Right lobe of liver (tissue), 6 donors: ENCODE data around the gene JKAMP. TPM values are rescaled to one million over a fixed set of nuclear protein-coding genes. Genes with fewer than 3 reads are reported as not detected.

Experiments
- ATAC-seq, 4 donors: fragments of 200-7000 bp; cut with Tn5 transposase; one replicate each; pipeline ENCODE4 v1.9.1; 2020; ENCODE audit warnings: mild to moderate bottlenecking in 4 of 4, moderate library complexity in 4 of 4
- DNase-seq, 3 donors: peaks; one replicate each; pipeline ENCODE4 v3.0.0-alpha.2; 2020
- H3K27ac ChIP-seq, 3 donors: fragments of 200-600 bp; one replicate each; pipeline ENCODE4 v1.8.0; 2022
- H3K27me3 ChIP-seq, 2 donors: fragments of 200-600 bp; one replicate each; pipeline ENCODE4 v1.8.0; 2022
- H3K36me3 ChIP-seq, 4 donors: fragments of 200-600 bp; sonication (generic) in 1 of 4; one replicate each; pipeline versions ENCODE4 v1.5.1 to v1.8.0; 2017 to 2022; ENCODE audit warnings: control low read depth in 1 of 4
- H3K4me1 ChIP-seq, 4 donors: fragments of 200-600 bp; sonication (generic) in 1 of 4; one replicate each; pipeline versions ENCODE4 v1.5.1 to v1.8.0; 2017 to 2022; ENCODE audit warnings: control low read depth in 1 of 4
- H3K4me3 ChIP-seq, 3 donors: fragments of 200-600 bp; one replicate each; pipeline ENCODE4 v1.8.0; 2022
- H3K9me3 ChIP-seq, 4 donors: fragments of 200-600 bp; sonication (generic) in 1 of 4; one replicate each; pipeline versions ENCODE4 v1.5.1 to v1.8.0; 2017 to 2022; ENCODE audit warnings: control low read depth in 1 of 4
- CTCF ChIP-seq, 4 donors: fragments of 200-600 bp in 3 of 4; fragments of 450-650 bp in 1 of 4; IDR thresholded peaks; one replicate each; pipeline versions ENCODE4 v1.5.1 to v1.8.0; 2016 to 2022; ENCODE audit warnings: antibody characterized with exemption in 4 of 4, mild to moderate bottlenecking in 2 of 4
- POLR2A ChIP-seq: fragments of 450-650 bp; IDR thresholded peaks from one replicate; pipeline ENCODE4 v1.6.1; 2017; ENCODE audit warnings: antibody characterized with exemption, mild to moderate bottlenecking
- WGBS: methylation state at CpG from one replicate; pipeline ENCODE4 v1.1.6; 2018; ENCODE audit warnings: low coverage, low lambda C conversion rate; ENCODE audit not compliant: insufficient coverage; ENCODE audit errors: missing lambda C conversion rate; 5-methylcytosine and 5-hydroxymethylcytosine counted together
- intact Hi-C, 2 donors: fragments of 100-400 bp; cut with DNase I; formaldehyde crosslinking; loops; one replicate each; pipeline versions ENCODE4 v1.11.2 to v1.14.1; 2022
- total RNA-seq, 6 experiments: library from RNA; depleted of rRNA in 2 of 6; stranded (reverse); fragments of >200 nt in 2 of 6; fragmentation: NEBNext Ultra II Directional in 3 of 6; extraction: Animal tissue kit (Norgen Biotek cat#: 25700) in 3 of 6; gene quantifications; one replicate each; pipeline versions ENCODE4 v1.1.0 to v1.2.4, GENCODE V29; 2016 to 2023
- donor health status: DM: no; HTN: yes; CAD: no.
- donor health status: DM: no; HTN: no; CAD: no.
- donor health status: DM: no; HTN: no; CAD: no.
- donor health status: DM: no; HTN: yes; CAD: no.
- donor health status: DM: no; HTN: yes; CAD: no.

Gene JKAMP
- total RNA-seq, 6 experiments from 2014 or later = 15.3 to 32.3 (median 16.1) TPM

DNA sequence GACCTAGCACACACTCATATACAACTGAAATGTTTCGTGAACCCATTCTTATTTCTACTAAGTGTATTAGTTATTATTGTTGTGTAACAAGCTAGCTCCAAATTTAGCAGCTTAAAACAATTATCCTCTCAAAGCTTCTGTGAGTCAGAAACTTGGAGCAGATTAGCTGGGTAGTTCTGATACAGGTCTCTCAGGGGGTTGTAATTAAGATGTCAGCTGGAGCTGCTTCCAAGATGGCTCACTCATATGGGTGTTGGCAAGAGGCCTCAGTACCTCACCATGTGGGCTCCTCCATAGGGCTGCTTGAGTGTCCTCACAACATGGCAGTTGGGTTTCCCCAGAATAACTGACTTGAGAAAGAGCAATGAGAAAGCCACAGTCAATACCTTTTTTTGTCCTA is 28.9 kb upstream of the JKAMP start:
- intact Hi-C loops = no loop called here
- Histone ChIP-seq H3K27me3 (no peaks in the 10 kb centered on the region), H3K4me3 (no peak overlapping the region), H3K4me1 (no peaks in the 10 kb centered on the region), H3K27ac (no peak overlapping the region), H3K9me3 (no peaks in the 10 kb centered on the region), H3K36me3 (no peaks in the 10 kb centered on the region)
- no peak for TF ChIP-seq POLR2A
- TF ChIP-seq CTCF (IDR thresholded peaks at IDR 0.05) = no peak
- WGBS = 100% methylated on average over 1 of the region's 1 CpG
- DNase-seq (no peak), ATAC-seq (no peak)

- 78% methylated on average over 2 of the region's 2 CpGs for WGBS
- no peaks in the 10 kb centered on the region for H3K9me3 ChIP-seq
- DNase-seq (no peak), ATAC-seq (no peak)
- no peaks in the 10 kb centered on the region for H3K36me3 ChIP-seq
- TF ChIP-seq CTCF (IDR thresholded peaks at IDR 0.05) = no peak
- no peak for TF ChIP-seq POLR2A
- no peaks in the 10 kb centered on the region for H3K4me1 ChIP-seq
- H3K27me3 ChIP-seq = no peaks in the 10 kb centered on the region
- H3K4me3 ChIP-seq = no peak overlapping the region
- no peak overlapping the region for H3K27ac ChIP-seq
- intact Hi-C loops = no loop called here
These were observed 25.8 kb upstream of the JKAMP start for GRCh38 chr14:59458486-59458885.

- Histone ChIP-seq H3K4me3 (no peak overlapping the region), H3K36me3 (no peaks in the 10 kb centered on the region), H3K9me3 (no peaks in the 10 kb centered on the region), H3K27ac (no peak overlapping the region), H3K27me3 (no peaks in the 10 kb centered on the region), H3K4me1 (peaks cover 0 to 7% (median 3%) of the 10 kb centered on the region in 4 donors)
- WGBS = 93% methylated on average over 1 of the region's 1 CpG
- no peak for DNase-seq
- intact Hi-C loops = no loop called here
- ATAC-seq = no peak
- TF ChIP-seq POLR2A (no peak), CTCF (IDR thresholded peaks at IDR 0.05) (no peak)
These were observed 23.9 kb upstream of the JKAMP start for GRCh38 chr14:59460378-59460777.

DNA sequence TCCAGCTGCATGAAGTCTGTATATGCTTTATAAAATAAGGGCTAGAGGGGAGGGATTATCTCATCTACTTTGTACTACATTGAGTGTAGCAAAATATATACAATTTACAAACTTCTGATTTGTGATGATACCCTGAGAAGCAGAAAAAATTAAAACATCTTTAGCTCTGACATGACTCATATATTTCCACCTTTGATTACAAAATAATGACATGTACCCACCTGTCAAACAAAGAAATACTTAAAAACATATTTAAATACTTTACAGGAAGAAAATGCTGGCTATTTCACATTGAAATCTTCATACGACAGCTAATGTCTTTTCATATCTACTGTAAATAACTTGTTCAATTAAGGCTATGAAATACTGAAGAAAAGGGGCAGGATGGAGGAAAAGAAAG is 22.4 kb upstream of the JKAMP start:
- Histone ChIP-seq H3K36me3 (no peaks in the 10 kb centered on the region), H3K27ac (no peak overlapping the region), H3K9me3 (no peaks in the 10 kb centered on the region), H3K27me3 (no peaks in the 10 kb centered on the region), H3K4me3 (no peak overlapping the region), H3K4me1 (peaks cover 0 to 11% (median 3%) of the 10 kb centered on the region in 4 donors)
- 79% methylated on average over 1 of the region's 1 CpG for WGBS
- no peak for TF ChIP-seq POLR2A
- no peak for TF ChIP-seq CTCF (IDR thresholded peaks at IDR 0.05)
- no peak for DNase-seq
- intact Hi-C loops = no loop called here
- ATAC-seq = no peak
